Left colon (tissue), 2 donors: Measurements from ENCODE around the gene RPRD1A. TPM values are rescaled to one million over a fixed set of nuclear protein-coding genes. Genes with fewer than 3 reads are reported as not detected.

Experiments
- ATAC-seq: fragments of 200-7000 bp; cut with Tn5 transposase; one replicate; pipeline ENCODE4 v1.9.1; 2020; ENCODE audit warnings: mild to moderate bottlenecking, moderate library complexity
- DNase-seq, 2 donors: peaks; one replicate each; pipeline ENCODE4 v3.0.0-alpha.2; 2020
- intact Hi-C, 2 donors: fragments of 100-400 bp; cut with DNase I in 1 of 2; cut with micrococcal nuclease in 1 of 2; formaldehyde crosslinking; loops; one replicate each; pipeline versions ENCODE4 v1.11.2 to v1.14.0; 2022; cut with DNase I, micrococcal nuclease
- total RNA-seq, 2 donors: library from RNA; stranded (reverse); fragmentation: NEBNext Ultra II Directional; extraction: Animal tissue kit (Norgen Biotek cat#: 25700); gene quantifications; one replicate each; pipeline ENCODE4 v1.2.1, GENCODE V29; 2021
- donor health status: DM: no; HTN: no; CAD: no.
- donor health status: DM: yes; HTN: yes; CAD: no.

RPRD1A gene
- total RNA-seq, 2 donors from 2014 or later = 32.3 to 32.5 TPM

DNA sequence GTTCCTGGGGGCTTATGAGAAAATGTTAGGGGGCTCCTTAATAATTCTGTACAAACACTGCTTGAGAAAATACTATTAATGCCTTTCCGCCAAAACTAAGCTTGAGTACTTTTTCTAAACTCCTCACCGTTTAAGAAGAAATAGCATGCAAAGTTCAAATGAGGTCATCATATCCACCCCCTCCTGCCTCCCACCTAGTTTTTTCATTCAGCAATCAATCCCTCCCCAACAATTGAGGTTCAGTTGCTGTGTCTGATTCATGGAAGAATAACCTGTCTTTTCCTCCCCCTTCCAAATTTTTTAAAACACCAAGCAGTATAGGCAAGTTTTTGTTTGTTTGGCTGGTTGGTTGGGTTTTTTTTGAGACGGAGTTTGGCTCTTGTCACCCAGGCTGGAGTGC, 119.3 kb downstream of the RPRD1A start:
- intact Hi-C loops = loop anchor here in 1 of 2 donors (10.0 kb wide), 2 partner anchors 193 to 553 kb away; no protein-coding TSS in a partner anchor
- DNase-seq = no peak
- no peak for ATAC-seq

GRCh38 chr18:35942661-35943060, 124.7 kb downstream of the RPRD1A start:
- intact Hi-C loops = loop anchor here in 1 of 2 donors (10.0 kb wide), 2 partner anchors 188 to 548 kb away; no protein-coding TSS in a partner anchor
- ATAC-seq = no peak
- no peak for DNase-seq

DNA sequence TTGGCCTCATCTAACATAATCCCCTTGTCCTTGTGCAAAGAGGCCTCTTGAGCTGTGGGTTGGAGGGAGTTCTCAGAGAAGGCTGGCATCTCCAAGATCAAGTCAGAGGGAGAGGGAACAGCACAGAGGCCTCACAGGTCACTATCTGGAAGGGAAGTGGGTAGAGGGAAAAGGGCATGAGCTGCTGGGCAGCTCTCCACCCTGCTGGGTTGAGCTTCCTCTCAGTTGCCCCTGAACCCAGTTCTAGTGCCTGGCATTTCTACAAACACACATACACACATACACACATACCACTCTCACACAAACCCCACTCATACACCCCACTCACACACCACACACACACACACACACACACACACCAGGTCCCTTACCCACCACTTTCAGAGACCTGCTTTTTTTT, 125.2 kb downstream of the RPRD1A start:
- no peak for DNase-seq
- no peak for ATAC-seq
- intact Hi-C loops = loop anchor here in 1 of 2 donors (10.0 kb wide), 2 partner anchors 187 to 547 kb away; no protein-coding TSS in a partner anchor

DNA sequence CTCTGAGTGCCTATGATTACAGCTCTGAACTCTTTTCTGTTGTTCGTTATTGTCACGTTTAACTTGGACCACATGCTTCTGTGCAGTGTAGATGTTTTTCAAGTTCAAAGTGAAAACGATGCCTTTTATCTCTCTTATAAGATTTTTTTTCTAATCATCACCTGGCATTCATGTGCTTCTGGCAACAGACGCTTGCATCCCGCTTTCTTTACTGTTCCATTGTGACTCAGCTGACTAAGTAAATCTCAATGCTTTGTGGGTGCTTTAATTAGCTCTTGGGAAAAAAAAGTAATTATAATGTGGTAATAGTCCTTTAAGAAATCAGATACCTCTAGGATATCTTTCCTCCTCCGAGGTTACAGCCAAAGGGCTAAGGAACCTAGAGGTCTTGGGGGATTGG, 126.1 kb downstream of the RPRD1A start:
- DNase-seq = no peak
- intact Hi-C loops = loop anchor here in 1 of 2 donors (10.0 kb wide), 2 partner anchors 186 to 546 kb away; no protein-coding TSS in a partner anchor
- ATAC-seq = no peak

Other genes starting within 250 kb of the RPRD1A start
- gene SLC39A6, start 61.8 kb upstream of the RPRD1A start, total RNA-seq = 10 to 100 TPM; 11.0 to 11.4 TPM
- 10 to 100 TPM; 36.3 to 39.9 TPM for gene ELP2, start 62.3 kb upstream of the RPRD1A start, total RNA-seq
- gene MOCOS, start 119.9 kb upstream of the RPRD1A start, total RNA-seq = 1 to 10 TPM; 5.6 to 5.7 TPM
- gene FHOD3, start 230.2 kb upstream of the RPRD1A start, total RNA-seq = 1 to 10 TPM; 1.3 to 5.1 TPM